HCT116 (cell line): ENCODE data around the gene TPBGL. TPM values are rescaled to one million over a fixed set of nuclear protein-coding genes. Genes with fewer than 3 reads are reported as not detected.

Experiments used
- ATAC-seq: fragments of 200-7000 bp; cut with Tn5 transposase; 2 replicates; pipeline ENCODE4 v1.9.1; 2020; ENCODE audit warnings: mild to moderate bottlenecking, moderate library complexity
- BruUV-seq: library from RNA; stranded (reverse); fragments of 400-500 nt; replicated peaks from 2 replicates; lab custom pipeline; 2021; lab: Mats Ljungman, UMichigan
- CTCF ChIA-PET: fragments of 300-600 bp; sonication (Branson Sonifier 250); formaldehyde crosslinking; loops from one replicate; lab custom pipeline; 2021; ENCODE audit warnings: antibody characterized with exemption; lab: Charles Lee
- POLR2A ChIA-PET: fragments of 300-600, 350-600 bp; sonication (Branson Sonifier 250); formaldehyde crosslinking; loops from one replicate; lab custom pipeline; 2021; ENCODE audit warnings: antibody characterized with exemption; lab: Charles Lee
- RAD21 ChIA-PET, 2 experiments: fragments of 300-600 bp; sonication (Branson Sonifier 250); formaldehyde crosslinking; loops; one replicate each; lab custom pipeline; 2023; ENCODE audit warnings: low total read pairs in 2 of 2; ENCODE audit not compliant: uncharacterized antibody in 2 of 2, unreplicated experiment in 2 of 2, low non-redundant PET in 1 of 2; lab: Charles Lee
- DNase-seq: peaks from one replicate; pipeline ENCODE4 v3.0.0-alpha.2; 2010; ENCODE audit warnings: low read depth, low spot score
- H2AFZ ChIP-seq: fragments of 200-600 bp; shearing (Covaris generic), sonication (generic); 2 replicates; pipeline ENCODE4 v1.6.1; 2017; ENCODE audit warnings: low read depth, mixed run types, mixed read lengths, antibody characterized with exemption, low read length; ENCODE audit not compliant: poor library complexity, severe bottlenecking
- H3K27ac ChIP-seq: 2 replicates; pipeline ENCODE4 v1.5.1; 2012; ENCODE audit warnings: low read depth, low read length
- H3K27me3 ChIP-seq: fragments of 200-600 bp; sonication (generic); 2 replicates; pipeline ENCODE4 v1.6.1; 2016; ENCODE audit warnings: mixed run types, low read length, mixed read lengths; ENCODE audit not compliant: insufficient read depth
- H3K36me3 ChIP-seq, 2 experiments: fragments of 200-500 bp in 1 of 2; fragments of 200-600 bp in 1 of 2; sonication (Bioruptor generic) in 1 of 2; sonication (generic) in 1 of 2; 2 replicates each; pipeline versions ENCODE4 v1.5.1 to v1.6.1; 2014 to 2016; ENCODE audit warnings: low read length in 2 of 2, inconsistent platforms in 1 of 2, mixed read lengths in 1 of 2, mixed run types in 1 of 2; ENCODE audit not compliant: insufficient read depth in 2 of 2, control insufficient read depth in 1 of 2
- H3K4me1 ChIP-seq, 2 experiments: fragments of 200-600 bp in 1 of 2; sonication (generic) in 1 of 2; 2 replicates each; pipeline versions ENCODE4 v1.5.1 to v1.6.1; 2012 to 2017; ENCODE audit warnings: low read length in 2 of 2, inconsistent platforms in 1 of 2, mild to moderate bottlenecking in 1 of 2, mixed read lengths in 1 of 2, mixed run types in 1 of 2, moderate library complexity in 1 of 2; ENCODE audit not compliant: insufficient read depth in 2 of 2, control insufficient read depth in 1 of 2
- H3K4me2 ChIP-seq: fragments of 200-600 bp; sonication (generic); 2 replicates; pipeline ENCODE4 v1.6.1; 2017; ENCODE audit warnings: mixed run types, low read length, mixed read lengths
- H3K4me3 ChIP-seq, 2 experiments: fragments of 200-600 bp in 1 of 2; sonication (generic) in 1 of 2; replicated peaks in 1 of 2; 2 replicates each; pipeline ENCODE4 v1.5.1; 2011 to 2016; ENCODE audit warnings: low read length in 2 of 2, control low read depth in 1 of 2, low read depth in 1 of 2, mild to moderate bottlenecking in 1 of 2, mixed read lengths in 1 of 2, mixed run types in 1 of 2
- H3K79me2 ChIP-seq: fragments of 200-600 bp; sonication (generic); 2 replicates; pipeline ENCODE4 v1.6.1; 2017; ENCODE audit warnings: mild to moderate bottlenecking, mixed run types, low read length, moderate library complexity, mixed read lengths; ENCODE audit not compliant: insufficient read depth
- H3K9ac ChIP-seq: fragments of 200-600 bp; sonication (generic); 2 replicates; pipeline ENCODE4 v1.6.1; 2016; ENCODE audit warnings: low read length, mixed read lengths
- H3K9me2 ChIP-seq: fragments of 200-600 bp; sonication (generic), shearing (Covaris generic); 2 replicates; pipeline ENCODE4 v1.6.1; 2017; ENCODE audit warnings: mixed run types, mild to moderate bottlenecking, moderate library complexity; ENCODE audit not compliant: insufficient read depth
- H3K9me3 ChIP-seq, 2 experiments: fragments of 200-500 bp in 1 of 2; fragments of 200-600 bp in 1 of 2; sonication (Bioruptor generic) in 1 of 2; sonication (generic) in 1 of 2; 2 replicates each; pipeline ENCODE4 v1.6.1; 2014 to 2017; ENCODE audit warnings: low read length in 2 of 2, mixed read lengths in 2 of 2, inconsistent platforms in 1 of 2, low read depth in 1 of 2, mild to moderate bottlenecking in 1 of 2, mixed run types in 1 of 2, moderate library complexity in 1 of 2; ENCODE audit not compliant: control insufficient read depth in 1 of 2, insufficient read depth in 1 of 2
- H4K20me1 ChIP-seq: fragments of 200-600 bp; sonication (generic), shearing (Covaris generic); 2 replicates; pipeline ENCODE4 v1.6.1; 2017; ENCODE audit warnings: mixed run types, mild to moderate bottlenecking, moderate library complexity; ENCODE audit not compliant: insufficient read depth
- CBX3 ChIP-seq: IDR thresholded peaks from 2 replicates; pipeline ENCODE4 v1.6.1; 2012; ENCODE audit warnings: low read depth
- CEBPB ChIP-seq: IDR thresholded peaks from 2 replicates; pipeline ENCODE4 v1.6.1; 2012; ENCODE audit warnings: low read depth
- ELF1 ChIP-seq: IDR thresholded peaks from 2 replicates; pipeline ENCODE4 v1.6.1; 2012; ENCODE audit warnings: low read depth, borderline replicate concordance
- EZH2 ChIP-seq: fragments of 200-600 bp; sonication (generic); IDR thresholded peaks from 2 replicates; pipeline ENCODE4 v1.6.1; 2017; ENCODE audit warnings: antibody characterized with exemption, mixed run types
- EZH2phosphoT487 ChIP-seq: fragments of 200-600 bp; IDR thresholded peaks from 2 replicates; pipeline ENCODE4 v1.6.1; 2018; ENCODE audit warnings: antibody characterized with exemption, borderline replicate concordance
- JUND ChIP-seq: IDR thresholded peaks from 2 replicates; pipeline ENCODE4 v1.6.1; 2012
- POLR2A ChIP-seq: IDR thresholded peaks from 2 replicates; pipeline ENCODE4 v1.7.0; 2011; ENCODE audit warnings: borderline replicate concordance; ENCODE audit not compliant: insufficient read depth, insufficient read length; ENCODE audit errors: extremely low read depth
- POLR2AphosphoS5 ChIP-seq: IDR thresholded peaks from 2 replicates; pipeline ENCODE4 v1.6.1; 2011; ENCODE audit warnings: mild to moderate bottlenecking, low read depth, low read length, moderate library complexity
- RAD21 ChIP-seq: IDR thresholded peaks from 2 replicates; pipeline ENCODE4 v1.6.1; 2012; ENCODE audit warnings: low read depth, mild to moderate bottlenecking
- SIN3A ChIP-seq: IDR thresholded peaks from 2 replicates; pipeline ENCODE4 v1.6.1; 2012; ENCODE audit warnings: low read depth
- TCF7L2 ChIP-seq: IDR thresholded peaks from 2 replicates; pipeline ENCODE4 v1.7.0; 2011; ENCODE audit warnings: borderline replicate concordance, inconsistent platforms; ENCODE audit not compliant: insufficient read depth, insufficient read length; ENCODE audit errors: extremely low read depth
- YY1 ChIP-seq: IDR thresholded peaks from 2 replicates; pipeline ENCODE4 v1.6.1; 2011; ENCODE audit warnings: low read length, low read depth, moderate library complexity, mild to moderate bottlenecking; ENCODE audit not compliant: insufficient replicate concordance; ENCODE audit errors: extremely low read depth
- ZFX ChIP-seq: fragments of 450-650 bp; IDR thresholded peaks from 2 replicates; pipeline ENCODE4 v1.6.1; 2017
- ZNF274 ChIP-seq: fragments of 200-500 bp; sonication (Bioruptor generic); IDR thresholded peaks from 2 replicates; pipeline ENCODE4 v1.6.1; 2014; ENCODE audit warnings: mild to moderate bottlenecking, low read depth, low read length, inconsistent platforms
- intact Hi-C: fragments of 100-400 bp; cut with micrococcal nuclease; formaldehyde crosslinking; loops from 2 replicates; pipeline ENCODE4 v1.10.0; 2022
- total RNA-seq: library from RNA; stranded (reverse); gene quantifications from one replicate; pipeline ENCODE4 v1.2.1, GENCODE V29; 2021; ENCODE audit not compliant: unreplicated experiment
- TF ChIP-seq, protein P1 (sequence below): IDR thresholded peaks from 2 replicates; pipeline ENCODE4 v1.6.1; 2012
- TF ChIP-seq, protein P2 (sequence below): IDR thresholded peaks from 2 replicates; pipeline ENCODE4 v1.6.1; 2011; ENCODE audit warnings: mild to moderate bottlenecking, low read length, moderate library complexity; ENCODE audit not compliant: insufficient replicate concordance; ENCODE audit errors: extremely low read depth
- TF ChIP-seq, protein P3 (sequence below): IDR thresholded peaks from 2 replicates; pipeline ENCODE4 v1.6.1; 2012

The TPBGL gene
- total RNA-seq, 1 experiment from 2014 or later = 0.12 TPM

GRCh38 chr11:75203641-75204011 lies 36.9 kb upstream of the TPBGL start:
- Histone ChIP-seq H3K36me3 (no peaks in the 10 kb centered on the region), H3K4me2 (no peak overlapping the region), H2AFZ (no peak overlapping the region), H3K4me3 (no peak overlapping the region), H3K27ac (no peak overlapping the region), H3K4me1 (no peaks in the 10 kb centered on the region), H3K9ac (no peak overlapping the region), H3K9me3 (no peaks in the 10 kb centered on the region), H3K9me2 (no peaks in the 10 kb centered on the region), H3K79me2 (no peaks in the 10 kb centered on the region), H3K27me3 (peaks cover 17% of the 10 kb centered on the region), H4K20me1 (no peaks in the 10 kb centered on the region)
- ATAC-seq (no peak), DNase-seq (no peak)
- ChIA-PET POLR2A (no interaction called here), RAD21 (interaction anchor here in 1 of 2 experiments (1.3 to 2.3 kb wide), 2 partner anchors 59 to 181 kb away, joined by 6 to 19 read pairs; no protein-coding TSS in a partner anchor), CTCF (interaction anchor here (1.2 to 4.2 kb wide), 5 partner anchors 45 to 274 kb away, joined by 3 to 255 read pairs (median 21); no protein-coding TSS in a partner anchor)
- BruUV-seq = no TSS peak
- intact Hi-C loops = no loop called here
- TF ChIP-seq YY1 = no peak
- TF ChIP-seq, protein P1, sequence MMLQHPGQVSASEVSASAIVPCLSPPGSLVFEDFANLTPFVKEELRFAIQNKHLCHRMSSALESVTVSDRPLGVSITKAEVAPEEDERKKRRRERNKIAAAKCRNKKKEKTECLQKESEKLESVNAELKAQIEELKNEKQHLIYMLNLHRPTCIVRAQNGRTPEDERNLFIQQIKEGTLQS = no peak
- no peak for TF ChIP-seq POLR2AphosphoS5
- no peak for TF ChIP-seq POLR2A

DNA sequence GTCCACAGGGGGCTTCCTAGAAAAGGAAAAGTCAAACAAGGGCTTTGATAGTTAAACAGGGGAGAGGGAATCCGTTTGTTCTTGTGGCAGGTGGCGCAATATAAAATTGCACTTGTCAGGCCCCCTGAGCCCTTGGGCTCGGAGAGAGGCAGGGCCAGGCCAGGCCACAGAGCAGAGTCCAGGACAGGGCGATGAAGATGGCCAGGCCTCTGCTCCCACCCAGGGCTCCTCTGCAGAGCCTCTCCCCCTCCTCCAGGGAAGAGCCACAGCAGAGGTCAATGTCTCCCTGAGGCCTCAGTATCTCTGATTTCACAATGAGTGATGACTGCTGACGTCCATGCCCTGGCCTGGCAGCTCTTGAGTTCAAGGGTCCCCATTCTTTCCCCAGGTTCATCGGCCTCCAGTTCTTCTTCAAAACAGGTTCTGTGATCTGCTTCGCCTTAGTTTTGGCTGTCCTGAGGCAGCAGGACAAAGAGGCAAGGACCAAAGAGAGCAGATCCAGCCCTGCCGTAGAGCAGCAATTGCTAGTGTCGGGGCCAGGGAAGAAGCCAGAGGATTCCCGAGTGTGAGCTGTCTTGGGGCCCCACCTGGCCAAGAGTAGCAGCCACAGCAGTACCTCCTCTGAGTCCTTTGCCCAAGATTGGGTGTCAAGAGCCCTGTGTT lies 36.4 kb upstream of the TPBGL start:
- no peaks in the 10 kb centered on the region for H3K79me2 ChIP-seq
- no peaks in the 10 kb centered on the region for H3K4me1 ChIP-seq
- H3K9me2 ChIP-seq = no peaks in the 10 kb centered on the region
- H3K9me3 ChIP-seq = no peaks in the 10 kb centered on the region
- ATAC-seq (no peak), DNase-seq (no peak)
- no peak overlapping the region for H3K4me2 ChIP-seq
- intact Hi-C loops = no loop called here
- peaks cover 22% of the 10 kb centered on the region for H3K27me3 ChIP-seq
- no peak overlapping the region for H3K9ac ChIP-seq
- H3K4me3 ChIP-seq = no peak overlapping the region
- RAD21 ChIA-PET = interaction anchor here (0.6 to 2.3 kb wide), 11 partner anchors 37 to 182 kb away, joined by 5 to 24 read pairs (median 14); no protein-coding TSS in a partner anchor
- no peaks in the 10 kb centered on the region for H3K36me3 ChIP-seq
- H3K27ac ChIP-seq = no peak overlapping the region
- POLR2A ChIA-PET = interaction anchor here (1.0 to 1.1 kb wide), 3 partner anchors 10 to 64 kb away, joined by 3 to 8 read pairs (median 3); no protein-coding TSS in a partner anchor
- no peaks in the 10 kb centered on the region for H4K20me1 ChIP-seq
- TF ChIP-seq JUND (no peak), RAD21 (no peak), CEBPB (no peak), CBX3 (no peak), ZFX (no peak), SIN3A (no peak), ZNF274 (no peak), EZH2 (no peak), EZH2phosphoT487 (no peak), TCF7L2 (no peak), ELF1 (no peak)
- TF ChIP-seq, protein P1 = no peak
- TF ChIP-seq, protein P2, sequence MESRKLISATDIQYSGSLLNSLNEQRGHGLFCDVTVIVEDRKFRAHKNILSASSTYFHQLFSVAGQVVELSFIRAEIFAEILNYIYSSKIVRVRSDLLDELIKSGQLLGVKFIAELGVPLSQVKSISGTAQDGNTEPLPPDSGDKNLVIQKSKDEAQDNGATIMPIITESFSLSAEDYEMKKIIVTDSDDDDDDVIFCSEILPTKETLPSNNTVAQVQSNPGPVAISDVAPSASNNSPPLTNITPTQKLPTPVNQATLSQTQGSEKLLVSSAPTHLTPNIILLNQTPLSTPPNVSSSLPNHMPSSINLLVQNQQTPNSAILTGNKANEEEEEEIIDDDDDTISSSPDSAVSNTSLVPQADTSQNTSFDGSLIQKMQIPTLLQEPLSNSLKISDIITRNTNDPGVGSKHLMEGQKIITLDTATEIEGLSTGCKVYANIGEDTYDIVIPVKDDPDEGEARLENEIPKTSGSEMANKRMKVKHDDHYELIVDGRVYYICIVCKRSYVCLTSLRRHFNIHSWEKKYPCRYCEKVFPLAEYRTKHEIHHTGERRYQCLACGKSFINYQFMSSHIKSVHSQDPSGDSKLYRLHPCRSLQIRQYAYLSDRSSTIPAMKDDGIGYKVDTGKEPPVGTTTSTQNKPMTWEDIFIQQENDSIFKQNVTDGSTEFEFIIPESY = no peak
- TF ChIP-seq, protein P3, sequence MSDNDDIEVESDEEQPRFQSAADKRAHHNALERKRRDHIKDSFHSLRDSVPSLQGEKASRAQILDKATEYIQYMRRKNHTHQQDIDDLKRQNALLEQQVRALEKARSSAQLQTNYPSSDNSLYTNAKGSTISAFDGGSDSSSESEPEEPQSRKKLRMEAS = no peak
- CTCF ChIA-PET = interaction anchor here (0.6 to 4.2 kb wide), 24 partner anchors 9 to 274 kb away, joined by 3 to 255 read pairs (median 6); partner anchors contain the start of gene TPBGL
- H2AFZ ChIP-seq = no peak overlapping the region
- BruUV-seq = no TSS peak
